ENCODE measurements around the gene REEP6.

Gene REEP6

DNA sequence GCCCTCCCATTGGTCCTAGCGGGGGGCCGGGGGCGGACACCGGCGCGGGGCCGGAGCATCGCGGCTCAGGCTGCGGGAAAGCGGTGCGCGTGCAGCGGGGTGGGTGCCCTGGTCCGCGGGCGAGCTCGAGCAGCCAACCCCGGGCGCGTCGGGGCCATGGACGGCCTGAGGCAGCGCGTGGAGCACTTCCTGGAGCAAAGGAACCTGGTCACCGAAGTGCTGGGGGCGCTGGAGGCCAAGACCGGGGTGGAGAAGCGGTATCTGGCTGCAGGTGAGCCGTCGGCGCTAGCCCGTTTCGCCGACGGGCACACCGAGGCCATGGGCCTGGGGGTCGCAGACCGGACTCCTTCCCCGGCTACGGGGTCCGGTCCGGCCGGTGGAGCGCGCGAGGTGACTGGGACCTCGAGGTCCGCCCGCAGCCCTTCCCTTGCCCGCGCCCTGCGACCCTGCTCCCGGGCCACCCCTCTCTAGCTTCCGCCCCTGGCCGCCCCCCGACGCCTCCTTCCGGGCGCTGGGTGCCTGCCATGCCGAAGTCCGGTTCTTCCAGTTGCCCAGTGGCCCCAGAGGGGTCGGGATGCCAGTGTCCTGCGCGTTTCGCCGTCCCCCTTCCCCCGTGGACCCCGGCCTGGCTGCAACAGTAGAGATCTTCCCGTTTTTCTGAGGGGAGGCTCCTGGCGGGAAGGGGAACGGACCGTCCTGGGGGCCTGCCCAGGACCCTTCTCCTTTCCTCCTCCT is at the start of gene REEP6:
Gene REEP6 (plus strand): TSS at position 68 of the 735 bp plus-strand sequence. CDS start 89 bp downstream, at position 157.
- no peak for TF ChIP-seq CTCF (conservative IDR thresholded peaks at IDR 0.05; ENCODE audit: low read length)
- peak within 1 kb of the TSS; percentile 74 for H3K4me3 ChIP-seq (ENCODE audit: low read length)
- no peak for DNase-seq (ENCODE audit: low read depth)

DNA sequence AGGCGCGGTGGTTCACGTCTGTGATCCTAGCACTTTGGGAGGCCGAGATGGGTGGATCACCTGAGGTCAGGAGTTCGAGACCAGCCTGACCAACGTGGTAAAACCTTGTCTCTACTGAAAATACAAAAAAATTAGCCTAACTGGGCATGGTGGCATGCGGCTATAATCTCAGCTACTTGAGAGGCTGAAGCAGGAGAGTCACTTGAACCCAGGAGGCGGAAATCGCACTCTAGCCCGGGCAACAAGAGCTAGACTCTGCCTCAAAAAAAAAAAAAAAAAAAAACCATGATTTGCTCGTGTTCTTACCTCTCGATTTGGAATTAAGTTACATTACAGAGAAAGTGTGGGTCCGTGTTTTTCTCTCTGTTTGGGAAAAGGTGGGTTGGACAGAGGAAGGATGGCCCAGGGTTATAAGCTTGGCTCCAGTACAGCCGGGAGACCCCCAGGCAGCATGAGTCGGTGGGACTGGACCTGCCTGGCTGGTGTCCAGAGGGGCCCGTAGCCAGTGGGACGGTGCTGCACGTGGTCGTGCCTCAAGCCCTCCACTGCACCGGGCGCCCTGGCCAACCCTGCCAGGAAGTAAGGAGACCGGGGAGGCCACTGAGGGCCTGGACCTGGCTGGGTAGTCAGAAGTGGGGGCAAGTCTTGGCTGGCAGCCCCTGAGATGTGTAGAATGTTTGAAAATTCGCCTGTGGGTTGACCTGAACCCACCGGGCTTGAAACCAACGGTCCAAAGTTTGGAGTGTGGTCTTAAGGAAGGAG is 49.1 kb upstream of the REEP6 start:
- no peak for TF ChIP-seq CTCF (conservative IDR thresholded peaks at IDR 0.05; ENCODE audit: low read length)
- DNase-seq (ENCODE audit: low read depth) = no peak
- no peak overlapping the region for H3K4me3 ChIP-seq (ENCODE audit: low read length)

GRCh38 chr19:1445185-1445931 is 45.6 kb upstream of the REEP6 start:
- peak; percentile 29 for DNase-seq (ENCODE audit: low read depth)
- H3K4me3 ChIP-seq (ENCODE audit: low read length) = peak overlapping the region; percentile 43
- TF ChIP-seq CTCF (conservative IDR thresholded peaks at IDR 0.05; ENCODE audit: low read length) = peak; percentile 41; the same call in 1 of the 2 replicates

GRCh38 chr19:1445932-1446712 is 44.9 kb upstream of the REEP6 start:
- TF ChIP-seq CTCF (conservative IDR thresholded peaks at IDR 0.05; ENCODE audit: low read length) = no peak
- DNase-seq (ENCODE audit: low read depth) = no peak
- H3K4me3 ChIP-seq (ENCODE audit: low read length) = peak overlapping the region; percentile 43

DNA sequence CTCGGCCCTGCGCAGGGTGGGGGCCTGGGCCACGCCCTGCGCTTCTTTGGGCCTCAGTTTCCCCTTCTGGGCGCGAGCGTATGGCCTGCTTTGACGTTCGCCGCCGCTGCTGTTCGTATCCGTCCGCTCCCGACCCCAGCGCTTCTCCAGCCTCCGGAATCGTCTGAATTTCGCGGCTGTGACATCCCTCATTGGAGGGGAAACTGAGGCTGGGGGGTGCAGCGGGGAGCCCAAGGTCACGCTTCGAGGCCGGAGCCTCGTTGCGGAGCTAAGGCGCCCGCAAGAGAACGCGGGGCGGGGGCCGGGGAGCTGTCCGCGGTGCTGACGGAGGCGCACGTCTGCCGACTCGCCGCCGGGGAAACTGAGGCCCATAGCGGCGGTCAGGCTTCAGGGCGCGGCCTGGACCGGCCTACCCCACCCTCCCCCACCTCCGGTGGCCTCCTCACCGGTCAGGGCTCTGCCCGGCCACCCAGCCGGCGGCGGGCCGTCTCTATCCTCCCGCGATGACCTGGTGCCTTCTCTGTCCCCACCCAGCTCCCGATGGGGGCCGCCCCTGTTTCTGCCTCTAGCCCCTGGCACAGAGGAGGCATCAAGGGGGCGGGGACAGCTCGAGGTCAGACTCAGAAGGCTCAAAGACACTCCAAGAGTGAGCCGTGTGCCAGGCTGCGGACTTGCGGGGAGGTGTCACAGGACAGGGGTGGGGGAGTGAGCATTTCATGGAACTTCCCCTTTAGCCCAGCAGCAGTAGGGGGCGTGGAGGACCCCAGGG is 44.1 kb upstream of the REEP6 start:
- TF ChIP-seq CTCF (conservative IDR thresholded peaks at IDR 0.05; ENCODE audit: low read length) = no peak
- H3K4me3 ChIP-seq (ENCODE audit: low read length) = no peak overlapping the region
- DNase-seq (ENCODE audit: low read depth) = no peak

GRCh38 chr19:1447504-1447903 is 43.5 kb upstream of the REEP6 start:
- no peak for TF ChIP-seq CTCF (conservative IDR thresholded peaks at IDR 0.05; ENCODE audit: low read length)
- no peak overlapping the region for H3K4me3 ChIP-seq (ENCODE audit: low read length)
- DNase-seq (ENCODE audit: low read depth) = no peak
